Osteocyte (in vitro differentiated cells): ENCODE data around the gene ANP32E. TPM values are rescaled to one million over a fixed set of nuclear protein-coding genes. Genes with fewer than 3 reads are reported as not detected.
"Not testable (repeated sequence)": the region's sequence is repeated elsewhere in the genome, so short reads cannot be mapped to it uniquely, and the experiment has no call there.

Experiments
- DNase-seq: peaks from one replicate; pipeline ENCODE4 v3.0.0; 2021; ENCODE audit warnings: mixed read lengths; ENCODE audit not compliant: unreplicated experiment; ENCODE audit errors: extremely low spot score
- H3K27ac Mint-ChIP-seq: one replicate; pipeline ENCODE4 v1.8.0; 2021; ENCODE audit warnings: mild to moderate bottlenecking, mixed read lengths; ENCODE audit not compliant: unreplicated experiment
- H3K27me3 Mint-ChIP-seq: one replicate; pipeline ENCODE4 v1.8.0; 2021; ENCODE audit warnings: mixed read lengths; ENCODE audit not compliant: unreplicated experiment
- H3K36me3 Mint-ChIP-seq: one replicate; pipeline ENCODE4 v1.8.0; 2021; ENCODE audit warnings: mixed read lengths; ENCODE audit not compliant: unreplicated experiment
- H3K4me1 Mint-ChIP-seq: one replicate; pipeline ENCODE4 v1.8.0; 2021; ENCODE audit warnings: mixed read lengths; ENCODE audit not compliant: unreplicated experiment
- H3K4me3 Mint-ChIP-seq: one replicate; pipeline ENCODE4 v1.8.0; 2021; ENCODE audit warnings: mild to moderate bottlenecking, moderate library complexity, mixed read lengths; ENCODE audit not compliant: unreplicated experiment
- H3K9me3 Mint-ChIP-seq: one replicate; pipeline ENCODE4 v1.8.0; 2021; ENCODE audit warnings: mixed read lengths; ENCODE audit not compliant: unreplicated experiment
- total RNA-seq: library from RNA; stranded (reverse); gene quantifications from 2 replicates; pipeline ENCODE4 v1.2.1, GENCODE V29; 2021
- TF ChIP-seq, protein P1 (sequence below): fragments of 200-600 bp; sonication (generic); IDR thresholded peaks from 2 replicates; pipeline ENCODE4 v1.5.0; 2021; ENCODE audit warnings: antibody characterized with exemption, mild to moderate bottlenecking, moderate library complexity

The ANP32E gene
- total RNA-seq, 1 donor from 2014 or later: 29.5 TPM

DNA sequence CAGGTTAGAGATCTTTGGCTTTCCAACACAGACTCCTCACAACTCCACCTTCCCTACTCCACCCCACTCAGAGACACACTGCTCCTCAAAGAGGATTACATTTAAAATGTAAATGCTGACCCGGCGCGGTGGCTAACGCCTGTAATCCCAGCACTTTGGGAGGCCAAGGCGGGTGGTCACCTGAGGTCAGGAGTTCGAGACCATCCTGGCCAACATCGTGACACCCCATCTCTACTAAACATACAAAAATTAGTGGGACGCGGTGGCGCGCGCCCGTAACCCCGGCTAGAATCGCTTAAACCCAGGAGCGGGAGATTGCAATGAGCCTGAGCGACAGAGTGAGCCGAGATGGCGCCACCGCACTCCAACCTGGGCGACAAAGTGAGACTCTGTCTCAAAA, 1.8 kb upstream of the ANP32E start:
- H3K4me3 Mint-ChIP-seq: no peak overlapping the region
- no peaks in the 10 kb centered on the region for H3K36me3 Mint-ChIP-seq
- no peaks in the 10 kb centered on the region for H3K27me3 Mint-ChIP-seq
- TF ChIP-seq, protein P1, sequence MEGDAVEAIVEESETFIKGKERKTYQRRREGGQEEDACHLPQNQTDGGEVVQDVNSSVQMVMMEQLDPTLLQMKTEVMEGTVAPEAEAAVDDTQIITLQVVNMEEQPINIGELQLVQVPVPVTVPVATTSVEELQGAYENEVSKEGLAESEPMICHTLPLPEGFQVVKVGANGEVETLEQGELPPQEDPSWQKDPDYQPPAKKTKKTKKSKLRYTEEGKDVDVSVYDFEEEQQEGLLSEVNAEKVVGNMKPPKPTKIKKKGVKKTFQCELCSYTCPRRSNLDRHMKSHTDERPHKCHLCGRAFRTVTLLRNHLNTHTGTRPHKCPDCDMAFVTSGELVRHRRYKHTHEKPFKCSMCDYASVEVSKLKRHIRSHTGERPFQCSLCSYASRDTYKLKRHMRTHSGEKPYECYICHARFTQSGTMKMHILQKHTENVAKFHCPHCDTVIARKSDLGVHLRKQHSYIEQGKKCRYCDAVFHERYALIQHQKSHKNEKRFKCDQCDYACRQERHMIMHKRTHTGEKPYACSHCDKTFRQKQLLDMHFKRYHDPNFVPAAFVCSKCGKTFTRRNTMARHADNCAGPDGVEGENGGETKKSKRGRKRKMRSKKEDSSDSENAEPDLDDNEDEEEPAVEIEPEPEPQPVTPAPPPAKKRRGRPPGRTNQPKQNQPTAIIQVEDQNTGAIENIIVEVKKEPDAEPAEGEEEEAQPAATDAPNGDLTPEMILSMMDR: no peak
- no peak overlapping the region for H3K27ac Mint-ChIP-seq
- peaks cover 18% of the 10 kb centered on the region for H3K4me1 Mint-ChIP-seq
- peak; percentile 46 for DNase-seq
- H3K9me3 Mint-ChIP-seq: no peaks in the 10 kb centered on the region

DNA sequence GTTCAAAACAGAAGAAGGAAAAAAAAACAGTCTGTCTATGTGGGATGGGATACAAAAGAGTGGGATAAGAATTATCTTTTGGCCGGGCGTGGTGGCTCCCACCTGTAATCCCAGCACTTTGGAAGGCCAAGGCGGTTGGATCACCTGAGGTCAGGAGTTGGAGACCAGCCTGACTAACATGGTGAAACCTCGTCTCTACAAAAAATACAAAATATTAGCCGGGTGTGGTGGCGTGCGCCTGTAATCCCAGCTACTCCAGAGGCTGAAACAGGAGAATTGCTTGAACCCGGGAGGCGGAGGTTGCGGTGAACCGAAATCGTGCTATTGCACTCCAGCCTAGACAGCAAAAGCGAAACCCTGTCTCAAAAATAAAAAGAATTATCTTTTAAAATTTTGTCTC, 1.3 kb upstream of the ANP32E start:
- H3K4me3 Mint-ChIP-seq, H3K9me3 Mint-ChIP-seq, H3K36me3 Mint-ChIP-seq, H3K27me3 Mint-ChIP-seq, H3K27ac Mint-ChIP-seq: not testable (repeated sequence)
- peaks cover 19% of the 10 kb centered on the region for H3K4me1 Mint-ChIP-seq
- DNase-seq: peak; percentile 15

DNA sequence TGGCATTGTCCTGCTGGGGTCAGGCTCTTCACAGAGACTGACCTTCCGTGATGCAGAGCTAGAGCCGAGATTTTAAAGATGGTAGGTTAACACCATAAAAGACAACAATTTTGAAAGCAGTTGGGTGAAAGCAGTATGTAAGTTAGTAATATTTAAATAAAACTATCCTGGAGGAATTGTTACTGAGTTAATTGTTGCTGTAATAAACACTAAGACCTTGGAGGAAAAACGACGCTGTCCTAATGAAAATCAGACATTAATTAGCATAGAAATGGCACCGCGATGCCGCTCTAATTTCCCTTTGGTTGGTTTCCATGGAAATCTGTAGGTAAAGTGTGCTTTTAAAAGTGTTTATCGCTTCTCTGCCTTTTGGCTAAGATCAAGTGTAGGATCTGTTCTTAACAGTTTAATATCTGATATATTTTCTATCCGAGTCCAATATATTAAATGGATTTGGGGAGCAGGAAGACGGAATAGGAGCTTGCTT, 745 bp upstream of the ANP32E start:
- Mint-ChIP-seq H3K27me3 (no peaks in the 10 kb centered on the region), H3K4me1 (peaks cover 19% of the 10 kb centered on the region), H3K9me3 (no peaks in the 10 kb centered on the region), H3K36me3 (no peaks in the 10 kb centered on the region), H3K4me3 (no peak overlapping the region), H3K27ac (no peak overlapping the region)
- TF ChIP-seq, protein P1: no peak
- DNase-seq: no peak

DNA sequence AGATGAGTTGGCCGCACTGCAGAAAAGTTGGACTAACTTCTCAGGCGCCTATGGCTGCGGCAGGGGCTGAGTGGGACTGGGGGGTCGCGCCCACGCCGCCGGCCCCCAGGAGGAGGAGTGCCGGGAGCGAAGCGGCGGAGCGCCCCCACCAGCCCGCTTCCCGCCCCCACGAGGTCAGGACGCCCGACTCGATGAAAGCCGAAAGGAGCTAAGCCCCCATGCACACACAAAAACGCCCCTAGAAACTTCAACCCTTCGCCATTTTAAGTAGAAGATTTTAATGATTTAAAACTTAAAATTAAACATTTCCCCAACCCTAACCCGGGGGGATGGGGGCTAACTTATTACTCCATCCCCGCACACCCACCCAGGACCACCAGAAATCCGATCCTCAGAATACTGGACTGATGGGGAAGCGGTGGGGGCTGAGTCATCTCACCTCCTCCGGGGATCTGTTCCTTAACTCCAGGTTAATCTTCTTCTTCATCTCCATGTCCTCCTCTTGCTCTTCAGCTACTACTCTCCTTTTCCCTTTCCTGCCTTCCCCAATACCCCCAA, 539 bp downstream of the ANP32E start:
- TF ChIP-seq, protein P1: no peak
- Mint-ChIP-seq H3K9me3 (no peaks in the 10 kb centered on the region), H3K4me1 (peaks cover 19% of the 10 kb centered on the region), H3K4me3 (no peak overlapping the region), H3K27ac (no peak overlapping the region), H3K27me3 (no peaks in the 10 kb centered on the region), H3K36me3 (no peaks in the 10 kb centered on the region)
- DNase-seq: no peak

DNA sequence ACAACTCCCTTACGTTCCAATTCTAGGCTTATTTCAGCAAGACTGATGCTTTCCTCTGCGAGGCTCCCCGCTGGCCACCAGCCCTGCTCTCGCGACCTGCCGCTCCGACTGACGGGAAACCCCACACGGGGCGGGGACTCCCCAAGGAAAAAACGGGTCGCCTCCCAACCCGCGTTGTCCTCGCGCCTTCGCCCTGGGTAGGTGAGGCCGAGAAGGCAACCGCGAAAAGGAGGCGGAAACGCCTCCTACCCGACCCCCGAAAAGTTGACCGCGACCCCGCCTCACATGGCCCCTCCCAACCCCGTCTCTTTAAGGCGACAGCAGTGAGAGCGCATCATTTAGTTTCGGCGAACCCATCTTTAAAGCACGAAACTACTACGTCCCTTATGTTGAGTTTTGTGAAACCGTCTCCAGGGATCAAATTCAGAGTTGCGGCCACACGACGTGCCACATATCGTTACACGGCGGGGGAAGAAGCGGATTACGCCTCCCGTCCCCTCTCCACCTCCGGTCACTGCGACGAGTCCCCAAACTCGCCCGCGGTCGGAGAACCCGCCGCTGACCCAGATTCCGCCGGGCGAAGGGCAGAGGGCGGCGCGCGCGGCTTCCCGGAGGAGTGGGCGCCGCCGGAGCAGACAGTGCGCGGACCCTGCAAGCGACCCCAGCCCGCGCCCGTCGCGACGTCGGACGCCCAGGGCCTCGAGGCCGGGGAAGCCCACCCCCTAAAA, 1.2 kb downstream of the ANP32E start:
- TF ChIP-seq, protein P1: no peak
- no peaks in the 10 kb centered on the region for H3K27me3 Mint-ChIP-seq
- no peak overlapping the region for H3K27ac Mint-ChIP-seq
- H3K4me3 Mint-ChIP-seq: no peak overlapping the region
- peak; percentile 91 for DNase-seq
- peaks cover 2% of the 10 kb centered on the region for H3K36me3 Mint-ChIP-seq
- H3K9me3 Mint-ChIP-seq: no peaks in the 10 kb centered on the region
- H3K4me1 Mint-ChIP-seq: peaks cover 19% of the 10 kb centered on the region
